AG20443 (cell line): ENCODE measurements around the gene FER.
"Not testable (repeated sequence)": the region's sequence is repeated elsewhere in the genome, so short reads cannot be mapped to it uniquely, and the experiment has no call there.

Experiments used
- DNase-seq: peaks from one replicate; pipeline ENCODE4 v3.0.0; 2012; ENCODE audit warnings: low spot score, mixed read lengths

Gene FER

DNA sequence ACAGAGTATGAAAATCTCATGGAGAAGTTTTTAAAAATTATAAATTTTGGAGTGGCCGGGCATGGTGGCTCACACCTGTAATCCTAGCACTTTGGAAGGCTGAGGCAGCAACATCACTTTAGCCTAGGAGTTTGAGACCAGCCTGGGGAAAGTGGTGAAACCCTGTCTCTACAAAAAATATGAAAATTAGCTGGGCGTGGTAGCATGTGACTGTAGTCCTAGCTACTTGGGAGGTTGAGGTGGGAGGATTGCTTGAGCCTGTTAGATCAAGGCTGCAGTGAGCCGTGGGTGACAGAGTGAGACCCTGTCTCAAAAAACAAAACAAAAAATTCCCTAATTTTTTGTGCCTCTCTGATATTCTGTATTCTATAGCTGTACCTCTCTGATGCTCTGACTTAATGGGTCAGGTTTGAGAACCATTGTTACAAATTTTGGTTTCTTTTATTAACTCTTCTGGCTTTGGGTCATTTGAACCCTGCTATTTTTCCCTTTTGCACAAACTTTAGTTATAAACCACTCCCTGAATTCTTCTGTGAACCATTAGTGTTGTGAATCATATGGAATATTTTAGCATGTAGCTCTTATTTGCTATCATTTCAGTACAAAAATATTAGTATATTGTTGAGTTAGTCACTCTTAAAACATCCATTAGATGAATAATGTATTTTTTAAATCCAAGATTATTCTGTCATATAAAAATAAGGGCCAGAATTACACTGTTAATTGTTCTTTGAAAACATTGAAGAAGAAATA, 51.0 kb downstream of the FER start:
- no peak for DNase-seq

DNA sequence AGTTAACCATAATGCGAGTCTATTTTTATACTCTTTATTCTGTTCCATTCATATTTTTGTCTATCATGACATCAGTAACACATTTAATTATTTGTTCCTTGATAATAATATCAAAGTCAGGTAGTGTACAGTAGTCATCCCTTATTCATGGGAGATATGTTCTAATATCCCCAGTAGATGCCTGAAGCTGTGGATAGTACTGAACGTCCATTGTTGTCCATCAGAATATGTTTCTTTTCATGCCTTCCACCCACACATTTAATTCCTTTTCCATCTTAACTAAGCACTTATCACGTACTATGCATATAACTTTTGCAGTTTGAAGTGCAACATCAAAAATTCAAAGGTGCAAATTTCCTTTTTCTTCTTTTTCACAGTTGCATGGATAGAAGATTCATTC, 53.6 kb downstream of the FER start:
- no peak for DNase-seq

DNA sequence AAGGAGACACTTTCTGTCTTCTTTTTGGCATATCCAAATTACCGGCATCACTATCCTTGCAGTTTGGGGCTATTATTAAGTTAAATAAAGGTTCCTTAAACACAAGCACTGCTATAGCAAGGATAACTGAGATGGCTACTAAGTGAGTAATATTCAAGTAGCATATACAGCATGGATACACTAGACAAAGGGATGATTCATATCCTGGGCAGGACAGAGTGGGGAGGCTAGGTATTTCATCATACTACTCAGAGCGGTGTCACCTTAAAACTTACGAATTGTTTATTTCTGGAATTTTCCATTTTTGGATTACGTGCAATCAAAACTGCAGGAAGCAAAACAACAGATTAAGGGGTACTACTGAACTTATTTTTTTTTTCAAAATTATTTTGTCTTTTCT, 54.1 kb downstream of the FER start:
- peak; percentile 50 for DNase-seq

DNA sequence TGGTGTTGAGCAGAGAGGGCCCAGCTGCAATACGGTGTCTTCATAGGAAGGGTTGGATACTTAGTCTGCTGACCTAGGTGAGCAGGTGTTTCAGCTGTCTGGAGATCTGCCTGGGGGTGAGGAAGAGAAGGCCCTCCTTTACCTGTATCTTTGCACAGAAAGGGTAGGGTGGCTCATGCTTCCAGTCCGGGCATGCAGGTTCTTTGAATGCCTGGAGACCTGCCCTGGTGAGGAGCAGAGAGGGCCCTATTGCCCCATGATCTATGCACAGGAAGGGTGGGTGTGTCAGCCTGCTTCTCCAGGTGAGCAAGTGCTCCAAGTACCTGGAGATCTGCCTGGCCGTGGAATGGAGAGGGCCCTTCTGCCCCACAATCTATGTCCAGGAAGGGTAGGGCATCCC, 63.0 kb downstream of the FER start:
- no peak for DNase-seq

DNA sequence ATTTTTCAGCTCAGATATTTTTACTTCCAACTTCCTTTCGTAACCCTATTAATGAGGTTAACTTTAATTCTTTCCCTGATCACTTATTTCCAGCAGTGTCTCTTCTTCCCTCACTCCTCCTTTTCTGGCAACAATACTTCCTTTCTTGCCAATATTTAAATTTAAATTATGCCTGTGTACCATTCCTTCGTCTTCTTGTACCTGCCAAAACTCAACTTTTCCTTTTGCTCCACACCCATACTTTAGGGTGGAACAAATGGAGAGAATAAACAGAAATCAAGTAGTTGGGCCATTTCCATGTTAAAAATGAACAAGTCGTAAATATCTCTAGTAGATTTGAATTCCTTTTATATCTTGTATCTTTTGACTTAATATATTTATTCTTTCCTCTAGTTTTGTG, 66.0 kb downstream of the FER start:
- DNase-seq = no peak

DNA sequence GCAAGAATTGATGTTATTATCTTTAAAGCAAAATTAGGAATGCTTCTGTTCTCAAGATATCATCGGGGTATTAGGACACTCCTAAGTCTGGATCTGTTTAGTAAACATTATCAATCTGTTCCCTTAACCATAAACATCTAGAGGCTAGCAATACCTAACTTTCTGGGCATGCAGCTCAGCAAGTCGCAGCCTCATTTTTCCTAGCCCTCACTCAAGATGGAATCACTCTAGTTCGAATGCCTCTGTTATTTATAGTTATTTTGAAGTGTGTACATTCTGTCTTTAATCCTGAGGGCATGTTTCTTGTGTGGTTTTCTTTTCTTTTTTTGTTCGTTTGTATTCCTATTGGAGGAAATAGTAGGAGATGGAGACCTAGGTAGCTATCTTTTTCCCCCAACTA, 66.9 kb downstream of the FER start:
- DNase-seq = no peak

DNA sequence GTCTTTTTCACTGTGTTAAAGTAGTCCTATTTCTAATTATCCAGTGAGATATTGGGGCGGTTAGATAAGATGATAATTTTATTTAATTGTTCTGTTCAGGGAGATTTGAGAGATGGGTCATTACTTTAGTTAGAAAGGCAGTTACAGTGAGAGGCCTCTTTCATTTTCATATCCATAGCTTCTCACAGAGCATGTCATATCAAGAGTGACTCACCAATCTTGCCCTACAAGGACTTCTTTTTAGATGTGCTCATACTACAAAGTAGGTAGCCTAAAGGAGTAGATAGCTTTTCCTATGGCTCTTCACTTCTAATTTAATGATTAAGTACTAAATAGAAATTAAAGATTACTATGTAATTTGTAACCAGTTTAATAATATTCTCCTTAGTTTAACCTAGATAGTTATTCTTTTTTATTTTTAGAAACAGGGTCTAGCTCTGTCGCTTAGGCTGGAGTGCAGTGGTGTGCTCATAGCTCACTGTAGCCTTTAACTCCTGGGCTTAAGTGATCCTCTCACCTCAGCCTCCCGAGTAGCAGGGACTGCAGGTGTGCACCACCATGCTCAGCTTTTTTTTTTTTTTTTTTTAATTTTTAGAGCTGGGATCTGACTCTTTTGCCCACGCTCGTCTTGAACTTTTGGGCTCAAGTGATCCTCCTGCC, 71.0 kb downstream of the FER start:
- peak; percentile 35 for DNase-seq

DNA sequence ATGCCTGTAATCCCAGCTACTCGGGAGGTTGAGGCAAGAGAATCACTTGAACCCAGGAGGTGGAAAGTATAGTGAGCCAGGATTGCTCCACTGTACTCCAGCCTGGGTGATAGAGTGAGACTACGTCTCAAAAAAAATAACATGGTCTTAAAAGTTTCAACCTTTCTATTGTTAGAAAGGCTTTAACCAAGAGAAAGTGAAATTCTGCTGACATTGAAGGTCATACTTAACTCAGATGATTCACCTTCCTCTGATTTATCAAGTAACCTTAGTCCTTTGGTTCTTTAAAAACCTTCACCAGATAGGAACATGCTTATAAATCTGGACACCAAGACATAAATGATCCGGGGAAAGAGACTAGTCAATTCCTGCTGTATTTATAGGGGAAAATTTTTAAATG, 73.3 kb downstream of the FER start:
- DNase-seq = no peak

DNA sequence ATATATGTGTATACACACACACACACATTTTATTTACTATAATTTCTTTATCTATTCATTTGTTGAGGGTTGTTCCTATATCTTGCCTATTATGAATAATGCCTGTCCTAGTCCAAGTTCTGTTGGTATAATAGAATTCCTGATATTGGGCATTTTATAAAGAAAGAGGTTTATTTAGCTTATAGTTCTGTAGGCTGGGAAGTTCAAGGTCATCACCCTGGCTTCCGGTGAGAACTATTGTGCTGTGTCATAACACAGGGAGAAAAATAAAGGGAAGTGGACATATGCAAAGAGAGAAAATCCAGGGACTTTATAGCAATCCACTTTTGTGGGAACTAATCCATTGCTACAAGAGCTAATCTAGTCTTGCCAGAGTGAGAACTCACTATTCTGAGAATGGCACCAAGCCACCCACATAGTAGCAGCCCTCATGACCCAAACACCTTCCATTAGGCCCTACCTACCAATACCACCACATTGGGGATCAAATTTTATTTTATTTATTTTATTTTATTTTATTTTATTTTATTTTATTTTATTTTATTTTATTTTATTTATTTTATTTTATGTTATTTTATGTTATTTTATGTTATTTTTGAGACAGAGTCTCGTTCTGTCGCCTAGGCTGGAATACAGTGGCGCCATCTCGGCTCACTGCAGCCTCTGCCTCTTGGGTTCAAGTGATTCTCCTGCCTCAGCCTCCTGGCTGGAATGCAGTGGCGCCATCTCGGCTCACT, 74.7 kb downstream of the FER start:
- no peak for DNase-seq

DNA sequence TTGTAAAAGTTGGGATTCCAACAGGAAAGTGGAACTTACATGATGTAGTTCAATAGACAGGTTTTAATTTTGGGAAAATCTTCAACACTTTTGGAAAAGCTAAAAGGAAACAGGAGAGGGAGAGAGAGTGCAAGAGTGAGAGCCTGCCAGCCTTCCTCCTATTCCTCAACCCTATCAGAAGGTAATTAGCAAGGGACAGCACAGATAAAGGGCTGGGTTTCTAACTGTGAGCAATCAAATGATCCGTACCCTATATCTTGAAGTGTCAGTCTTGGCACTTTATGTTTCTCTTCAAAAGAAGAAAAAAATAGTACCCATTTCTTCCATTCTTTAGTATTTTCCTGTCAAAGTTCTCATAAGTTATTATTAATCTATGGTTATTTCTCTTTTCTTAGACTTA, 79.4 kb downstream of the FER start:
- DNase-seq = no peak

DNA sequence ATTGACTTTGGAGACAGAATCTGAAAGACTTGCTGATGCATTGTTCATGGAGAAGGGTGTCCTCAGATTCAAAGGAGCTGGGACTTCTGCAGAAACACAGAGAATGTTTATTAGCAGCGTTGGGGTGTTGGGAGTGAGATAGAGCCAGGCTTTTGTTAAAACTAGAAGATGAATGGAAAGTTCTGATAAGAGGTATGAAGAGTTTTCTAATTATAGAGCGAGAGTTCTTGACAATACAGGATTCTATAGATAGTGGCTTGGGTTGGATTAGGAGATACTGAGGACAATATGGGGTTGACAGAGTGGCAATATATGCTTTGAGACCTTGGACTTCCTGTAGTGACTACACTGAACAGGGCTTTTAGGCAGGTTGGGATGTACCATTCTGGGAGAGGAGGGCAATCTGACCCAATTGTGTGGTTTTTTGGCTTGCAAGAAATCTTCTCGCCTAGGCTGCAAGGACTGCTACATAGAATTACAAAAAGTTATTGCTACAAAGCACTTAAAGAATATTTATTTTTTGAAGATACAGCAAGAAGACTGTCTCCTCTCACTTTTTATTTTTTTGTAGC, 83.1 kb downstream of the FER start:
- no peak for DNase-seq

DNA sequence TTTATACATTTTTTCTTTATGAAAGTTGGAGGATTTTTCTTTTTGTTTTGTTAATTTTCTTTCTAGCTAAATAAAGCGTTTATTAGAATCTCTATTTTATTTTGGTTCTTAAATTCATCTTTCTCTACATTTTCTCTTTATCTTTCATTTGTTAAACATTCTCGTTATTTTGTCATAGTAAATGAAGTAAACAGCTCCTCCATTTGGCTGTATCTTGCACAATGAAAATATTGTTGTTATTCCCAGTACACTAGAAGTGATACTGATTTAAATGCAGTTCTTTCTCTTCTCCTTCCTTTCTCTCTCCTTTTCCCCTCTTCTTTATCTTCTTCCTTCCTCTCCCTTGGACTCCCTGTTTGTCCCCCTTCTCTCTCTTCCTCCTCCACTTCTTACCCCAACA, 88.8 kb downstream of the FER start:
- DNase-seq = no peak

DNA sequence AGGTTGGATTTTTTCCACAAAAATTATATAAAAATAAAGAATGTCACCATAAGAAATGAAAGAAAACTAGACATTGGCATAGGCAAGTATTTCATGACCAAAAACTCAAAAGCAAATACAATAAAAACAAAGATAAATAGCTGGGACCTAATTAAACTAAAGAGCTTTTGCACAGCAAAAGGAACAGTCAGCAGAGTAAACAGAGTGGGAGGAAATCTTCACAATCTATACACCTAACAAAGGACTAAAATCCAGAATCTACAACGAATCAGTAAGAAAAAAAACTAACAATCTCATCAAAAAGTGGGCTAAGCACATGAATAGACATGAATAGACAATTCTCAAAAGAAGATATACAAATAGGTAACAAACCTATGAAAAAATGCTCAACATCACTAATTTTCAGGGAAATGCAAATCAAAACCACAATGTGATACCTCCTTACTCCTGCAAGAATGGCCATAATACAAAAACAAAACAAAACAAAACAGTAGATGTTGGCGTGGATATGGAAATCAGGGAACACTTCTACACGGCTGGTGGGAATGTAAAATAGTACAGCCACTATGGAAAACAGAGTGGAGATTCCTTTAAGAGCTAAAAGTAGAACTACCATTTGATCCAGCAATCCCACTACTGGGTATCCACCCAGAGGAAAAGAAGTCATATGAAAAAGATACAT, 94.7 kb downstream of the FER start:
- DNase-seq = not testable (repeated sequence)

DNA sequence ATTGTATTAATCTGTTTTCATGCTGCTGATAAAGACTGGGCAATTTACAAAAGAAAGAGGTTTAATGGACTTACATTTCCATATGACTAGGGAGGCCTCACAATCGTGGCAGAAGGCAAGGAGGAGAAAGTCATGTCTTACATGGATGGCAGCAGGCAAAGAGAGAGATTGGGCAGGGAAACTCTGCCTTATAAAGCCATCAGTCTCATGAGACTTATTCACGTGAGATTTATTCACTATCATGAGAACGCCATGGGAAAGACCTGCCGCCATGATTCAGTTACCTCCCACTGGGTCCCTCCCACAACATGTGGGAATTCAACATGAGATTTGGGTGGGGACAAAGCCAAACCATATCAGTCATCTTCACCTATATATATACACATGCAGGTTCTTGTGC, 103.4 kb downstream of the FER start:
- not testable (repeated sequence) for DNase-seq

DNA sequence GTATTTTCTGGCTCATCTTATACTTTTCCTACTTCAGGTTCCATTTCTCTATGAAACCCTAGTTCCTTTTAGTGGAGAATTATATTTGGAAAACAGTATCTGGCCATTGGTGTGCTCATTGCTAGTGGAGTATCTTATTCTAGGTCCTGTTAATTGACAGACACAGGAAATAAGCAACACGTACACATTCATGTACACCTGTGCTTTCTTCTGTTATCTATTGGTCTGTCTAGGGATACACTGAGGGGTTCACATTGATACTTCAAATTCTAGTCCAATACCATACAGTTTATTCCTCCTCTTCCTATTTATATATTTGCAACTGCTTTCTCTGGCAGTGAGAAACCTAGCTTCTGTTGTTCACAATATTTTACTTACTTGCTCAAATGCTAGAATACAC, 110.2 kb downstream of the FER start:
- DNase-seq = no peak

DNA sequence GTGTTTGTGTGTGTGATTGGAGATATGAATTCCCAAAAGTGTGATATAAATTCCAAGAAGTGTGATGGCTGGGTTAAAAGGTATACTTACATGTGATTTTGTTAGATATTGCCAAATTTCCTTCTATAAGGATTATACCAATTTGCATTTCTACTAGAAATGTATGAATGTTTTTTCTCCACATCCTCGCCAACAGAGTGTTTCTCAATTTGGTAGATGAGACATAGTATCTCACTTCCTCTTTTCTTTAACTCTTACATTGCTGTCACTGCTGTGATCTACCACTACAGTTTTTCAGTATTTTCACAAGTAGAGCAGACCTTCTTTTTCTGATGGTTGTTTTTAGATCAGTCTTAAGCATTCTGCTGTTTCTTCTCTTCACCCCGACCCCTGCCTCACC, 111.3 kb downstream of the FER start:
- peak; percentile 14 for DNase-seq

DNA sequence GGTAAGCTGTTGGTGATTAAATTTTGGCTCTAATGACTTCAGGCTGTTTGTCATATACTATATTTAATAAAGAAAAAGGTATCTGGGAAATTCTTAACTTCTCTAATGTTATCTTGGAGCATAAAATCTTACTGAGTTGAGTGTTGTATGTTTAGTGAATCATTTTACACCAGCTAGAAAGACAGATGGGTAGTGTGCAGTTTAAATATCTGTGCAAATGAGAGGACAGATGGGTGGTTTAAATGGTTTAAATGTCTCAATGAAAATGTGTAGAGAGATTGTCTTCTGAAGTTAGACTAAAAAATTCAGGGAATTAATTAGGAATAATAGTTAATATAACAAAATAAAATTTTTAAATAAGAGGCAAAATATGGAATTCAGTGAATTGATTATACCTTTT, 114.5 kb downstream of the FER start:
- no peak for DNase-seq

DNA sequence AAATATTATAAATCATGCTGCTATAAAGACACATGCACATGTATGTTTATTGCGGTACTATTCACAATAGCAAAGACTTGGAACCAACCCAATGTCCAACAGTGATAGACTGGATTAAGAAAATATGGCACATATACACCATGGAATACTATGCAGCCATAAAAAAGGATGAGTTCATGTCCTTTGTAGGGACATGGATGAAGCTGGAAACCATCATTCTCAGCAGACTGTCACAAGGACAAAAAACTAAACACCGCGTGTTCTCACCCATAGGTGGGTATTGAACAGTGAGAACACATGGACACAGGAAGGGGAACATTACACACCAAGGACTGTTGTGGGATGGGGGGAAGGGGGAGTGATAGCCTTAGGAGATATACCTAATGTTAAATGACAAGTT, 118.4 kb downstream of the FER start:
- DNase-seq = not testable (repeated sequence)

DNA sequence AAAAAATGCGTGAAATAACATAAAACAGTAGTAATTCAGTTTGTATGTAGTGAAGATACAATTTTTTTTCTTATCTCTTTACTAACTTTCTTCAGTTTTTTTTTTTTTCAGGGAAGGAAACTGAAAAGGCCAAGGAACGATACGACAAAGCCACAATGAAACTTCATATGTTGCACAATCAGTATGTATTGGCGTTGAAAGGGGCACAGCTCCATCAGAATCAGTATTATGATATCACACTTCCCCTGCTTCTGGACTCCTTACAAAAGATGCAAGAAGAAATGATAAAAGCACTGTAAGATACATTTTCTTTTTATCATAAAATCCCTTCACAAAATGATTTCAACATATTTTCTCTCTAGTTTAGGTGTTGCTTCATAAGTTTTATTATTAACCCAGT, 120.0 kb downstream of the FER start:
- DNase-seq = no peak

DNA sequence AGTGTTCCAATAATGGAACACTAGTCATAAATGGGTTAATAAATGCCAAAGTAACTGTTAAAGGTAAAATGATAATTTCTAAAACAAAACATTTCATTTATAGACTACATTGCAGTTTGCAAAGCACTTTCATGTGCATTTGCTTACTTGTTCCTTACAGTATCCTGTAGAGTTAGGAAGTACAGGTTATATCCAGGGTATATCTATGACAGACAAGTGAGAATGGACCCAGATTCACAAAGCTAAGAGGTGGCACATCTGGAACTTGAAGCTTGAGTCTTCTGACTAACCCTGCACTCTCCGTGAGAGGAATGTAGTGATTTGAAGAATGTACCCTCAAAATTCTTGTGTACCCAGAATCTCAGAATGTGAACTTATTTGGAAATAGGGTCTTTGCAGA, 121.4 kb downstream of the FER start:
- DNase-seq = no peak

DNA sequence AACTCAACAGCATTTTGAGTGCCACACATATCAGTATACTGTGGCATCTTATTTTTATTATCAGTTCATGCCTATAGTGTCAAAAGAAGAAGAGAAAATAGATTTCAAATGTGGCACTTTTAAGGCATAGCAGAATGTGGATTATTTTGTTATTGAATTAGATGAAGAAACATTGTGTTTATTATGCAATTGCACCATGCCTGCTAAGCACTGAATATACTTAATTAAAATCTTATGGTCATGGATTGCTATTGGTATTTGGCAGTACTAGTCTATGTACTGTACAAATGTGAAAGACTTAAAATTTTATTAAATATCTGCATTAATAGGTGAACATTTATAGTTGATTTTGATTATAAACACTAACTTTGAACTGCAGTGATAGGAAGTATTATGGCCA, 128.8 kb downstream of the FER start:
- DNase-seq = peak; percentile 10

DNA sequence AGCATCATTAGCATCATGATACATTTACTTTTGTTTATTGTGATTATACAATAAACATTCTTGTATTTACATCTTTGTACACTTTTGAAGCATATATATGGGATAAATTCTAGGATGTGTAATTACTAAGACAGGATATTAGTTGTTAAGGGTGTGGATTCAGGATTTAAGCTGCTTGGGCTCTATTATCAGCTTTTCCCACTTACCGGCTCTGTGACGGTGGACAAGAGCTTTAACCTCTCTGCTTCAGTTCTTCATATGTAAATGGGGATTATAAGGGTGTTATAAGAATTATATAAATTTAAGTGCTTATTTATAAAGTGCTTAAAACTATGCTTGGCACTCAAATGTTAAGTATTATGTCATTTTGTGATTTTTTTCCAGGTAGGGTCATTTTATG, 131.1 kb downstream of the FER start:
- no peak for DNase-seq
